ENCODE data around the gene C1QTNF4. TPM values are rescaled to one million over a fixed set of nuclear protein-coding genes. Genes with fewer than 3 reads are reported as not detected.

The C1QTNF4 gene
- total RNA-seq, 2 donors from 2014 or later = 0.19 to 0.74 TPM

- H3K27ac Mint-ChIP-seq = no peak overlapping the region
- DNase-seq (no peak), ATAC-seq (replicated peaks in 1 of 2) (no peak)
- no peaks in the 10 kb centered on the region for H3K4me1 Mint-ChIP-seq (ENCODE audit: low read depth)
- H3K4me3 Mint-ChIP-seq = no peak overlapping the region
- H3K9me3 Mint-ChIP-seq = no peaks in the 10 kb centered on the region
- H3K36me3 Mint-ChIP-seq (ENCODE audit: insufficient read depth in 2 of 2) = no peaks in the 10 kb centered on the region
- no peaks in the 10 kb centered on the region for H3K27me3 Mint-ChIP-seq (ENCODE audit: low read depth)
Observed at GRCh38 chr11:47611348-47611794, 17.2 kb upstream of the C1QTNF4 start.

GRCh38 chr11:47609675-47610074, 15.5 kb upstream of the C1QTNF4 start:
- no peaks in the 10 kb centered on the region for H3K27me3 Mint-ChIP-seq (ENCODE audit: low read depth)
- H3K36me3 Mint-ChIP-seq (ENCODE audit: insufficient read depth in 2 of 2) = no peaks in the 10 kb centered on the region
- no peaks in the 10 kb centered on the region for H3K4me1 Mint-ChIP-seq (ENCODE audit: low read depth)
- DNase-seq = no peak
- ATAC-seq (replicated peaks in 1 of 2) = no peak
- H3K27ac Mint-ChIP-seq = no peak overlapping the region
- H3K4me3 Mint-ChIP-seq = no peak overlapping the region
- H3K9me3 Mint-ChIP-seq = no peaks in the 10 kb centered on the region

- no peaks in the 10 kb centered on the region for H3K9me3 Mint-ChIP-seq
- no peaks in the 10 kb centered on the region for H3K4me1 Mint-ChIP-seq (ENCODE audit: low read depth)
- H3K4me3 Mint-ChIP-seq = no peak overlapping the region
- no peaks in the 10 kb centered on the region for H3K36me3 Mint-ChIP-seq (ENCODE audit: insufficient read depth in 2 of 2)
- no peaks in the 10 kb centered on the region for H3K27me3 Mint-ChIP-seq (ENCODE audit: low read depth)
- H3K27ac Mint-ChIP-seq = no peak overlapping the region
- no peak for ATAC-seq (replicated peaks in 1 of 2)
- DNase-seq = no peak
Observed at GRCh38 chr11:47607380-47607779, 13.2 kb upstream of the C1QTNF4 start.

GRCh38 chr11:47606731-47607130, 12.5 kb upstream of the C1QTNF4 start:
- H3K36me3 Mint-ChIP-seq (ENCODE audit: insufficient read depth in 2 of 2) = no peaks in the 10 kb centered on the region
- ATAC-seq (replicated peaks in 1 of 2) (no peak), DNase-seq (no peak)
- H3K9me3 Mint-ChIP-seq = no peaks in the 10 kb centered on the region
- H3K27me3 Mint-ChIP-seq (ENCODE audit: low read depth) = no peaks in the 10 kb centered on the region
- no peak overlapping the region for H3K4me3 Mint-ChIP-seq
- peak overlapping the region; percentile 17 for H3K27ac Mint-ChIP-seq
- H3K4me1 Mint-ChIP-seq (ENCODE audit: low read depth) = no peaks in the 10 kb centered on the region

- Mint-ChIP-seq H3K9me3 (no peaks in the 10 kb centered on the region), H3K4me1 (ENCODE audit: low read depth) (no peaks in the 10 kb centered on the region), H3K27ac (no peak overlapping the region), H3K36me3 (ENCODE audit: insufficient read depth in 2 of 2) (no peaks in the 10 kb centered on the region), H3K27me3 (ENCODE audit: low read depth) (no peaks in the 10 kb centered on the region), H3K4me3 (no peak overlapping the region)
- DNase-seq (no peak), ATAC-seq (replicated peaks in 1 of 2) (no peak)
Observed at GRCh38 chr11:47605921-47606320, 11.7 kb upstream of the C1QTNF4 start.

GRCh38 chr11:47603295-47603694, 9.1 kb upstream of the C1QTNF4 start:
- Mint-ChIP-seq H3K4me3 (no peak overlapping the region), H3K36me3 (ENCODE audit: insufficient read depth in 2 of 2) (no peaks in the 10 kb centered on the region), H3K4me1 (ENCODE audit: low read depth) (no peaks in the 10 kb centered on the region), H3K27ac (no peak overlapping the region), H3K27me3 (ENCODE audit: low read depth) (no peaks in the 10 kb centered on the region), H3K9me3 (no peaks in the 10 kb centered on the region)
- DNase-seq (no peak), ATAC-seq (replicated peaks in 1 of 2) (no peak)

GRCh38 chr11:47599902-47600301, 5.7 kb upstream of the C1QTNF4 start:
- H3K27ac Mint-ChIP-seq = no peak overlapping the region
- DNase-seq (no peak), ATAC-seq (replicated peaks in 1 of 2) (no peak)
- H3K9me3 Mint-ChIP-seq = no peaks in the 10 kb centered on the region
- H3K4me1 Mint-ChIP-seq (ENCODE audit: low read depth) = no peaks in the 10 kb centered on the region
- no peak overlapping the region for H3K4me3 Mint-ChIP-seq
- peaks cover 13% of the 10 kb centered on the region for H3K27me3 Mint-ChIP-seq (ENCODE audit: low read depth)
- H3K36me3 Mint-ChIP-seq (ENCODE audit: insufficient read depth in 2 of 2) = no peaks in the 10 kb centered on the region

- Mint-ChIP-seq H3K27ac (no peak overlapping the region), H3K9me3 (no peaks in the 10 kb centered on the region)
- ATAC-seq (replicated peaks in 1 of 2) = no peak
Observed at GRCh38 chr11:47595967-47596366, 1.8 kb upstream of the C1QTNF4 start.

GRCh38 chr11:47595029-47595428, 818 bp upstream of the C1QTNF4 start:
- peak; percentile 12 to 20 for ATAC-seq (replicated peaks in 1 of 2)
- H3K36me3 Mint-ChIP-seq (ENCODE audit: insufficient read depth in 2 of 2) = no peaks in the 10 kb centered on the region
- H3K9me3 Mint-ChIP-seq = no peaks in the 10 kb centered on the region
- no peak overlapping the region for H3K4me3 Mint-ChIP-seq
- H3K4me1 Mint-ChIP-seq (ENCODE audit: low read depth) = peaks cover 10% of the 10 kb centered on the region
- no peak overlapping the region for H3K27ac Mint-ChIP-seq
- no peak for DNase-seq
- H3K27me3 Mint-ChIP-seq (ENCODE audit: low read depth) = peaks cover 44% of the 10 kb centered on the region

More at GRCh38 chr11:47595967-47596366, 1.8 kb upstream of the C1QTNF4 start:
- H3K4me3 Mint-ChIP-seq = no peak overlapping the region
- H3K27me3 Mint-ChIP-seq (ENCODE audit: low read depth) = peaks cover 44% of the 10 kb centered on the region
- H3K36me3 Mint-ChIP-seq (ENCODE audit: insufficient read depth in 2 of 2) = no peaks in the 10 kb centered on the region
- DNase-seq = no peak
- peaks cover 10% of the 10 kb centered on the region for H3K4me1 Mint-ChIP-seq (ENCODE audit: low read depth)

- H3K27me3 Mint-ChIP-seq (ENCODE audit: low read depth) = peaks cover 44% of the 10 kb centered on the region
Observed at GRCh38 chr11:47593492-47593933, 698 bp downstream of the C1QTNF4 start.

GRCh38 chr11:47592970-47593369, 1.2 kb downstream of the C1QTNF4 start:
- peaks cover 10% of the 10 kb centered on the region for H3K4me1 Mint-ChIP-seq (ENCODE audit: low read depth)

More at GRCh38 chr11:47593492-47593933, 698 bp downstream of the C1QTNF4 start:
- ATAC-seq (replicated peaks in 1 of 2) (no peak), DNase-seq (no peak)
- H3K4me1 Mint-ChIP-seq (ENCODE audit: low read depth) = peaks cover 10% of the 10 kb centered on the region
- H3K9me3 Mint-ChIP-seq = no peaks in the 10 kb centered on the region
- H3K27ac Mint-ChIP-seq = no peak overlapping the region
- H3K4me3 Mint-ChIP-seq = peak overlapping the region; percentile 34 to 43
- H3K36me3 Mint-ChIP-seq (ENCODE audit: insufficient read depth in 2 of 2) = no peaks in the 10 kb centered on the region

GRCh38 chr11:47592251-47592650, 2.0 kb downstream of the C1QTNF4 start:
- Mint-ChIP-seq H3K27ac (no peak overlapping the region), H3K9me3 (no peaks in the 10 kb centered on the region), H3K27me3 (ENCODE audit: low read depth) (peaks cover 44% of the 10 kb centered on the region), H3K4me3 (no peak overlapping the region), H3K36me3 (ENCODE audit: insufficient read depth in 2 of 2) (no peaks in the 10 kb centered on the region), H3K4me1 (ENCODE audit: low read depth) (peaks cover 10% of the 10 kb centered on the region)
- ATAC-seq (replicated peaks in 1 of 2) (no peak), DNase-seq (no peak)

More at GRCh38 chr11:47592970-47593369, 1.2 kb downstream of the C1QTNF4 start:
- Mint-ChIP-seq H3K27ac (no peak overlapping the region), H3K36me3 (ENCODE audit: insufficient read depth in 2 of 2) (no peaks in the 10 kb centered on the region), H3K9me3 (no peaks in the 10 kb centered on the region), H3K4me3 (no peak overlapping the region), H3K27me3 (ENCODE audit: low read depth) (peaks cover 44% of the 10 kb centered on the region)
- no peak for ATAC-seq (replicated peaks in 1 of 2)
- no peak for DNase-seq

GRCh38 chr11:47591764-47592163, 2.4 kb downstream of the C1QTNF4 start:
- Mint-ChIP-seq H3K4me1 (ENCODE audit: low read depth) (peaks cover 10% of the 10 kb centered on the region), H3K36me3 (ENCODE audit: insufficient read depth in 2 of 2) (no peaks in the 10 kb centered on the region), H3K27me3 (ENCODE audit: low read depth) (peaks cover 44% of the 10 kb centered on the region), H3K27ac (no peak overlapping the region), H3K4me3 (no peak overlapping the region), H3K9me3 (no peaks in the 10 kb centered on the region)
- DNase-seq (no peak), ATAC-seq (replicated peaks in 1 of 2) (no peak)

All from activated T-cell treated with anti-CD3 and anti-CD28 coated beads, Interleukin-2, amount 50 U/mL, for 72 hours (primary cell).